HepG2 (cell line): ENCODE measurements around the gene PROM2.

Experiments
- ATF3 ChIP-seq: sonication (generic); formaldehyde crosslinking; IDR thresholded peaks from 2 replicates; pipeline ENCODE4 v1.4.0; 2020; ENCODE audit warnings: missing genetic modification reagents
- GTF2F1 ChIP-seq: fragments of 150-350 bp; IDR thresholded peaks from 2 replicates; pipeline ENCODE4 v1.6.1; 2014; ENCODE audit warnings: low read length
- HOXD1 ChIP-seq: sonication (generic); formaldehyde crosslinking; IDR thresholded peaks from 2 replicates; pipeline ENCODE4 v1.5.0; 2020; ENCODE audit warnings: missing genetic modification reagents
- JUNB ChIP-seq: sonication (generic); formaldehyde crosslinking; IDR thresholded peaks from 2 replicates; pipeline ENCODE4 v1.8.0; 2022; ENCODE audit warnings: missing genetic modification reagents, mild to moderate bottlenecking, borderline replicate concordance
- KLF9 ChIP-seq: IDR thresholded peaks from 2 replicates; pipeline ENCODE4 v1.6.1; 2016; ENCODE audit warnings: low read depth
- MZF1 ChIP-seq: sonication (generic); formaldehyde crosslinking; IDR thresholded peaks from 2 replicates; pipeline ENCODE4 v1.8.1; 2023; ENCODE audit warnings: mild to moderate bottlenecking, missing genetic modification reagents, borderline replicate concordance
- PAXIP1 ChIP-seq: sonication (generic); formaldehyde crosslinking; conservative IDR thresholded peaks from 2 replicates; pipeline ENCODE4 v1.4.0; 2020; ENCODE audit warnings: mild to moderate bottlenecking, missing genetic modification reagents, moderate library complexity
- PBX3 ChIP-seq: sonication (generic); formaldehyde crosslinking; IDR thresholded peaks from 2 replicates; pipeline ENCODE4 v1.8.1; 2023; ENCODE audit warnings: missing genetic modification reagents, inconsistent platforms, borderline replicate concordance
- POLR2AphosphoS5 ChIP-seq: IDR thresholded peaks from 2 replicates; pipeline ENCODE4 v1.6.1; 2012; ENCODE audit warnings: low read depth, low read length
- ZNF121 ChIP-seq: sonication (generic); formaldehyde crosslinking; IDR thresholded peaks from 2 replicates; pipeline ENCODE4 v1.5.0; 2020; ENCODE audit warnings: mild to moderate bottlenecking, missing genetic modification reagents
- ZZZ3 ChIP-seq: sonication (generic); formaldehyde crosslinking; IDR thresholded peaks from 2 replicates; pipeline ENCODE4 v1.4.0; 2020; ENCODE audit warnings: missing genetic modification reagents, mild to moderate bottlenecking, borderline replicate concordance

GRCh38 chr2:95267458-95268210, 6.6 kb upstream of the PROM2 start:
- TF ChIP-seq KLF9 (CRISPR knock-in tag) (no peak), HOXD1 (CRISPR knock-in tag) (no peak), GTF2F1 (no peak), JUNB (no peak), ZNF121 (CRISPR knock-in tag) (no peak), POLR2AphosphoS5 (no peak), PAXIP1 (CRISPR knock-in tag) (no peak), ZZZ3 (CRISPR knock-in tag) (no peak), ATF3 (no peak), PBX3 (CRISPR knock-in tag) (no peak), MZF1 (no peak)
